Breast epithelium (tissue), 3 donors: Measurements from ENCODE around the gene IFT172.

ENCODE experiments used
- POLR2A ChIP-seq: fragments of 450-650 bp; IDR thresholded peaks from one replicate; pipeline ENCODE4 v1.6.1; 2016; ENCODE audit warnings: antibody characterized with exemption, mild to moderate bottlenecking, moderate library complexity
- POLR2AphosphoS5 ChIP-seq, 3 donors: sonication (generic); formaldehyde crosslinking; IDR thresholded peaks; one replicate each; pipeline ENCODE4 v1.6.1; 2017; ENCODE audit warnings: antibody characterized with exemption in 3 of 3
- TF ChIP-seq, protein P1 (sequence below), 3 donors: fragments of 450-650 bp; IDR thresholded peaks; one replicate each; pipeline ENCODE4 v1.5.1; 2016 to 2017; ENCODE audit warnings: antibody characterized with exemption in 3 of 3, mild to moderate bottlenecking in 3 of 3, moderate library complexity in 3 of 3

DNA sequence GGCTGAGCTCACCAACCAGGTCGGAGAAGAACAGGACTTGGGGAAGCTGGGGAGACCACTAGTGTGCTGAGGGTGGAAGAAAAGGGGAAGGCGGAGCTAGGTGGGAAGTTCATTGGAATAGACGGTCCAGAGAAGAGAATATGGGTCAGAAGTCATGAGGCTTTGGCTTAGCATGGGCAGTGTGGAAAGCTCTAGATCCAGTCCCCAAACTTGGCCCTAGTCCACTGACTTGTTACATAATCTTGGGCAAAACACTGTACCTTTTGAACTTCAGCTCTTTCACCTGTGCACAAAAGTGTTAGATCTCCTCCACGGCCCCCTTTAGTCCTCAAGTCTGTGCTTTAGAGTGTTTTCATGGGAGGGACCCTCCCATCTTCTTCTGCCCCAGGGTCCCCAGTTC lies 17.8 kb upstream of the IFT172 start:
- TF ChIP-seq, protein P1, sequence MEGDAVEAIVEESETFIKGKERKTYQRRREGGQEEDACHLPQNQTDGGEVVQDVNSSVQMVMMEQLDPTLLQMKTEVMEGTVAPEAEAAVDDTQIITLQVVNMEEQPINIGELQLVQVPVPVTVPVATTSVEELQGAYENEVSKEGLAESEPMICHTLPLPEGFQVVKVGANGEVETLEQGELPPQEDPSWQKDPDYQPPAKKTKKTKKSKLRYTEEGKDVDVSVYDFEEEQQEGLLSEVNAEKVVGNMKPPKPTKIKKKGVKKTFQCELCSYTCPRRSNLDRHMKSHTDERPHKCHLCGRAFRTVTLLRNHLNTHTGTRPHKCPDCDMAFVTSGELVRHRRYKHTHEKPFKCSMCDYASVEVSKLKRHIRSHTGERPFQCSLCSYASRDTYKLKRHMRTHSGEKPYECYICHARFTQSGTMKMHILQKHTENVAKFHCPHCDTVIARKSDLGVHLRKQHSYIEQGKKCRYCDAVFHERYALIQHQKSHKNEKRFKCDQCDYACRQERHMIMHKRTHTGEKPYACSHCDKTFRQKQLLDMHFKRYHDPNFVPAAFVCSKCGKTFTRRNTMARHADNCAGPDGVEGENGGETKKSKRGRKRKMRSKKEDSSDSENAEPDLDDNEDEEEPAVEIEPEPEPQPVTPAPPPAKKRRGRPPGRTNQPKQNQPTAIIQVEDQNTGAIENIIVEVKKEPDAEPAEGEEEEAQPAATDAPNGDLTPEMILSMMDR (IDR thresholded peaks at IDR 0.05): no peak
- TF ChIP-seq POLR2A (no peak), POLR2AphosphoS5 (IDR thresholded peaks at IDR 0.05) (no peak)
